HEK293 (cell line): ENCODE data around the gene BRCA1.

Experiments used
- KLF9 ChIP-seq: fragments of 450-650 bp; formaldehyde crosslinking; IDR thresholded peaks from 2 replicates; pipeline ENCODE4 v1.5.1; 2016; ENCODE audit warnings: missing biosample characterization, missing genetic modification characterization, low read depth
- ZBTB7A ChIP-seq: fragments of 450-650 bp; formaldehyde crosslinking; IDR thresholded peaks from 2 replicates; pipeline ENCODE4 v1.5.1; 2016; ENCODE audit warnings: low read depth, missing biosample characterization, missing genetic modification characterization
- TF ChIP-seq, protein P1 (sequence below): fragments of 450-650 bp; formaldehyde crosslinking; IDR thresholded peaks from 2 replicates; pipeline ENCODE4 v1.5.1; 2016; ENCODE audit warnings: missing biosample characterization, missing genetic modification characterization

GRCh38 chr17:43125133-43125966 lies at the start of gene BRCA1:
- TF ChIP-seq, protein P1, sequence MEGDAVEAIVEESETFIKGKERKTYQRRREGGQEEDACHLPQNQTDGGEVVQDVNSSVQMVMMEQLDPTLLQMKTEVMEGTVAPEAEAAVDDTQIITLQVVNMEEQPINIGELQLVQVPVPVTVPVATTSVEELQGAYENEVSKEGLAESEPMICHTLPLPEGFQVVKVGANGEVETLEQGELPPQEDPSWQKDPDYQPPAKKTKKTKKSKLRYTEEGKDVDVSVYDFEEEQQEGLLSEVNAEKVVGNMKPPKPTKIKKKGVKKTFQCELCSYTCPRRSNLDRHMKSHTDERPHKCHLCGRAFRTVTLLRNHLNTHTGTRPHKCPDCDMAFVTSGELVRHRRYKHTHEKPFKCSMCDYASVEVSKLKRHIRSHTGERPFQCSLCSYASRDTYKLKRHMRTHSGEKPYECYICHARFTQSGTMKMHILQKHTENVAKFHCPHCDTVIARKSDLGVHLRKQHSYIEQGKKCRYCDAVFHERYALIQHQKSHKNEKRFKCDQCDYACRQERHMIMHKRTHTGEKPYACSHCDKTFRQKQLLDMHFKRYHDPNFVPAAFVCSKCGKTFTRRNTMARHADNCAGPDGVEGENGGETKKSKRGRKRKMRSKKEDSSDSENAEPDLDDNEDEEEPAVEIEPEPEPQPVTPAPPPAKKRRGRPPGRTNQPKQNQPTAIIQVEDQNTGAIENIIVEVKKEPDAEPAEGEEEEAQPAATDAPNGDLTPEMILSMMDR (tag by site-specific recombination) = no peak
- no peak for TF ChIP-seq ZBTB7A (tag by site-specific recombination)
- no peak for TF ChIP-seq KLF9 (tag by site-specific recombination)
